Stimulated activated CD4-positive, alpha-beta T cell treated with anti-CD3 and anti-CD28 coated beads, TNF-alpha, amount 100 ng/mL, for 48 hours (primary cell): ENCODE results near the gene TSHZ3.

Source experiments
- DNase-seq, 3 donors: peaks; one replicate each; pipeline ENCODE4 v3.0.0-alpha.2; 2020; ENCODE audit warnings: low read depth in 3 of 3

The TSHZ3 gene

DNA sequence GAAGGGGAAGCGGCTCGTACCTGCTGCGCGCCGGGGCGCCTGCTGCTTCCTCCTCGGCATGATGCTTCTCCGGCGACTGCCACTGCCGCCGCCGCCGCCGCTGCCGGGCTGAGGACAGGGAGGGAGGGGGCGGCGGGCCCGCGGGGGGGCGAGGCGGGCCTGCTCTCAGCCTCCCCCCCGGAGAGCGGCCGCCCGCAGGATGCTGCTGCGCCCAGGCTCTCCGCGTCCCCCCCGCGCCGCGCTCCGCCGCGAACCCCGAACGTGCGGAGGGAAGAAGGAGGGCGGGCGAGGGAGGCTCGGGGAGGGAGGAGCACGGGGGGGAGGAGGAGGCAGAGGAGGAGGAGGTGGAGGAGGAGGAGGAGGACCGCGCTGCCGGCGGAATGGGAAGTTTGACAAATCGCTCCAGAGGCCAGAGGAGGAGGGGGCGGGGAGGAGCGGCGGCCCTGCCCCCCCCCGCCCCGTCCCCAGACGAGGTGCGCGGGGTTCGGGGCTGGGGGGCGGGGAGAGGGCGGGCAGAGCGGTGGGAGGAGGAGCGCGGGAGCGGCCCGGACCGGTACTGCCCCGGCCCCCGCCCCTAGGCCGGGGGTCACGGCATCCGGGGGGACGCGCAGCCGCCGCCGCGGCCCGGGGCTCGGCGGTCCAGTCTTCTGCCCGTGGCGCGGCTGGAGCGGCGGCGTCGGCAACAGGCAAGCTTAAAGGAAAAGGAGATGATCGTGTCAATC is at the start of gene TSHZ3:
TSS of gene TSHZ3 (minus strand) at position 277 of the 722 bp plus-strand sequence. CDS start at position 60, 217 bp downstream.
- no peak for DNase-seq

DNA sequence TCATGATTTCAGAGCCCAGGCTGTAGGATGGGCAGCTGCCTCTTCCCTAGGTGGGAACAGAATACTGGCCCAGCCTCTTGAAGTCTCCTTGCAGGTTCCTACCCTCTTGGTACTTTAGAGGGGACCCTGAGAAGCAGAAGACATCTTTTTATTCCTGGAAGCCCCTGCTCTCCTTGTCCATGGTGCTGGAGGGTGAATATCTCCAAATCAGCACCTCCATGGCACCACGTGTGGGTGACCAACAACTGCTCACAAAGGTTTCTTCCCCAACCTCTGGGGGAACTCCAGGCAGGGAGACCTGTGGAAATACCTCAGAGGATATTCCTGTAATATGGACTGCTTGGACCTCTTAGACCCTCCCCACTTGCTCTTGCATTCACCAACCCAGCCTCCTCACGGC is 48.1 kb upstream of the TSHZ3 start:
- DNase-seq, result no peak

- DNase-seq, result no peak
Measured at GRCh38 chr19:31392464-31392863, 43.2 kb upstream of the TSHZ3 start.

DNA sequence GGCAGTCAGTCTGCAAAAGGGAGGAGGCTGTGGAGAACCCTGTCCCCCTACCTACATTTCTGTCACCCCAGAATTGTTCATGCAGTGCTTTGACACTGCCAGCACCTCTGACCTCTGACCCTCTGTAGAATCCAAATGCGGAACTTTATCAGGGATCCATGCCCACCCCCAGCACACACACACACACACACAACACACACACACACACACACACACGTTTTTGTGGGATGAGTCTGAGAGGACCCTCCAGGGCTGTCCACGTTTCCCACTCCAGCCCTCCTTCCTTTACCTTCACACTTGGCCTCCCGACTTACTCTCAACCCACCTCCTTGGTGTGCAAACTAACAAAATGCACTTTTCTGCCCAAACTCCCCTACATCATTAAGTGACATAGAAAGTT is 42.3 kb upstream of the TSHZ3 start:
- no peak for DNase-seq

DNA sequence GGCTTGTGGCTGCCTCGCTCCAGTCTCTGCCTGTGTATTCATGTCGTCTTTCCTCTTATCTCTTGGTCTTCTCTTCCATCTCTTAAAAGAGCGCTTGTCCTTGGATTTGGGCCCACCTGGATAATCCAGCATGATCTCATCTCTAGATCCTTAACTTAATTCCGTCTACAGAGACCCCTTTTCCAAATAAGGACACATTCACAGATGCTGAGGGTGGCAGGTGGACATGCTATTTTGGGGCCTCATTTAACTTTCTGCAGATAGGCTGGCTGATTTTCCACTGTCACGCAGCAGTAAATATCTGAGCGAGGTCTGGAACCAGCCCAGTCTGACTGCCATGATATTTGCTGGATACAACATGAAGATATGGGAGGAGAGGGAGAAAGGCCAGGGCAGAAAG is 41.5 kb upstream of the TSHZ3 start:
- no peak for DNase-seq

DNA sequence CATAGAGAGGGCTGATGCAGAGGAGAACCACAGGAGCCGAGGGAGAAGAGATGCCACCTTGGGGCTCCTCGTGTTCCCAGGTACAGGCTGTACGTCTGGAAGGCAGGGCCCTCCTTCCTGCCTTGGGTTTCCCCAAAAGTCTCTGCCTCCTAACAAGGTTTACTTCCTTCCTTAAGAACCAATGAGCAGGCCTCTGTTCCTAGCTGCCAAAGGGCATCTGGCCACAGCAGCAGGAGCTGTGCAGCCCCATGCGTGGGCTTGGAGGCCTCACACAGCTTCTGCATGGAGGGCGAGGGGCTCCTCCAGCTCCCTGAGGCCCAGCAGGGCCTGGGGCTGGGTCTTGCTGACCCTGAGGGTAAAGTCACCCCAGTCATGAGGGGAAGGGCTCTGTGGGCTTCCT is 40.6 kb upstream of the TSHZ3 start:
- DNase-seq, result no peak

DNA sequence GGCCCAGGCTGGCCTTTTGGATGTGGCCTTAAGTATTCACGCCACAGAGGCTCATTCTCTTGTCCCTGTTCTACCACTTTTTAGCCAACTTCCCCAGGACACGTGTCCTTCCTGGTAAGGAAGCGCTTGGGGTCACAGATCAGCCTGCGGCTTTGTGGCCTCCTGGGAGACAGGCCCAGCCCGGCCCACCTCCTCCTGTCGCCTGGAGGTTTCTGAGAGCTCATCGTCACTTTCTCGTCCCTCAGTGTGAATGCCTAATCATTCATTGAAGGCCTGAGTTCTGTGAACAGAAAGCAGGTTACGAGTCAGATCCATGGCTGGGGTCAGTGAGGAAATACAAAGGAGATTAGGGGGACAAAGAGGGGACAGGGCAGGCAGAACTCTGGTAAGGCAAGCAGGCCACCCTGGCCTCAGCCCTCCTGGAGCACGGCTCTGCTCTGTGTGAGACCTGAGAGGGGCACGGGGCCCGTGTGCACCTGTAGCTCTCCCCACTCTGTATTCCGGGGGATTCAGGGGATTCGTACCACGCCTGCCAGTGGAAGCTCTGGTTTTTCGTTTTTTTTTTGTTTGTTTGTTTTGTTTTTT is 38.6 kb upstream of the TSHZ3 start:
- no peak for DNase-seq

DNA sequence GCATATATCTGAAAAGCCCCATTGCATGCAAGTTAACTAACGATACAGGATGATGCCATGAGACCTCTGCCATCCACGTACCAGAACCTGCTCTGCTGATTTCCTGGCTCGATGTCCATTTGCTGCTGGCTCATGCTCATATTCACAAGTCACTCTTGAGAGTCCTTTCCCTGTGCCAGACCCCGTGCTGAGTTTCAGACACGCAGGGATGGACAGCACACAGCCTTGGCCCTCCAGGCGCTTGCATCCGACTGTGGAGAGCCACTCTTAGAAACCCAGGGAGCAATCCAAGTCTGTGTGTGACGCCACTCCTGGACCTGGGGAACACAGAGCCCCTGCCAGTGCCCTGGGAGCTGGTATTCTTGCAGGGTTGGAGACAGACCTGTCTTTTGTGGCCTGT is 37.6 kb upstream of the TSHZ3 start:
- DNase-seq, result no peak

DNA sequence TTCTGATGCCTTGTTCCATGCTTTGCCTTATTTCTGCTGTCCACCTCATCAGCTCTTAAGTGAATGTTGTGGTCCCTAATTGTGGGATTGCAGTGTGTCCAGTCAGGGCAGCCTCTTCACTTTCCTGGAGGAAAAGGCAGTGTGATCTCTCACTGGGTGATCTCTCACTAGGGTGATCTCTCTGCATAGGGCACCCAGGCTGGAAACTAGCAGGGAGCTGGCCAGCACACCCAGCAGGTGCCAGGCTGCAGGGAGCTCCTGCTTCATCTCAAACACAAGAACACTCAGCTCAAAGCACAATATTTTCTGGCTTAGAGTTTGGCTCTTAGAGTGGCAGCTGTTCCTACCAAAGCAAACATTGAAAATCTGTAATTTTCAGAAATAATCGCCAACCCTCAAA is 36.5 kb upstream of the TSHZ3 start:
- no peak for DNase-seq

GRCh38 chr19:31383553-31383952 is 34.3 kb upstream of the TSHZ3 start:
- no peak for DNase-seq

DNA sequence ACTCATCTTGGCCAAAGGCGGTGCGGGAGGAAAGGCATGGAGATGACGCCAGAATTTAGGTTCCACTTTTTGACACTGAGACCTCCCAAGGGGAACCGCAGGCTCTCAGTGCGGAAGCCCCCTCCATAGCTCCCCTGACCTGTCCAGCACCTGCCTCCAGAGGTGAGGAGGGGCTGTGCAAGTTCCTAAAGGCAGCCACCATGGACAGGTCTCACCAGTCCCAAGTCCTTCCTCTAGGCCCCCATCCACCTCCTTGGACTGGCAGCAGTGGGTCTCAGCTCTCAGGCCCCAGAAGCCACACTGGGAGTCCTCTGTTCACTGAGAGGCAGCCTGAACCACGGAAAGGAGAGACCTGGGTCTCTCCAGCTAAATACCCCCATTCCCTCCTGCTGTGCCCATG is 31.6 kb upstream of the TSHZ3 start:
- no peak for DNase-seq

- DNase-seq, result no peak
Measured at GRCh38 chr19:31378404-31378803, 29.2 kb upstream of the TSHZ3 start.

DNA sequence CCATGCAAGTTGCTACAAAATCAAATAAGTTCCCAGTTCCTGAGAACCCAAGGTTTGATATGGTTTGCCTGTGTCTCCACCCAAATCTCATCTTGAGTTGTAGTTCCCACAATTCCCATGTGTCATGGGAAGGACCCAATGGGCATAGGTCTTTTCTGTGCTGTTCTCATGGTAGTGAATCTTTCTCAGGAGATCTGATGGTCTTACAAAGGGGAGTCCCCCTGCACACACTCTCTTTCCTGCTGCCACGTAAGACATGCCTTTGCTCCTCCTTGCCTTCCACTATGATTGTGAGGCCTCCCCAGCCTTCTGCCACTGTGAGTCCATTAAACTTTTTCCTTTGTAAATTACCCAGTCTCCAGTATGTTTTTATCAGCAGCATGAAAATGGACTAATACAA is 28.5 kb upstream of the TSHZ3 start:
- DNase-seq, result no peak

DNA sequence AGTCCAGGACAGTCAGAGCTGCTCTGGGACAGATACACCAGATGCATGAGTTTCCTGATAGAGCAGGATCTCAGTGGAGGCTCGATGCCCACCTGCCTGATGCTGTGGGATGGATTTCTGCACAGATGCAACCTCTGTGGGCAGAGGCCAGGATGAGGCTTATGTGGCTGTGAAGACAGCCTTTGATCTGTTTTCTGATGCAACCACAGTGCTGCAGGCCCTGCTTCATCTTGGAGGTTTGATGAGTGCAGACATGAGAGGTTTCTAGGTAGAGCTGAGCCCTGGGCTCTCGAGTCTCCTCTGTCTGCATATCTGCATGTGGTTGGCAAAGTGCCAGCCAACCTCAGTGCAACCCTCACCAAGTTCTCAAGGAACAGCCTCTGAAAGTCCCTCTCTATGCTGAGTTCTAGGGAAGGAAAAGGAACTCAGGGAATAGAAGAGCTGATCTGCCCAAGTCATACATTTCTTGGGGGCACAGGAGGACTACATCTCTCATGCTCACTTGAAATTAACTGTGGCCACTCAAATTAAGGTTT is 23.1 kb upstream of the TSHZ3 start:
- no peak for DNase-seq

- DNase-seq, result no peak
Measured at GRCh38 chr19:31370216-31370615, 21.0 kb upstream of the TSHZ3 start.

GRCh38 chr19:31364963-31365362 is 15.7 kb upstream of the TSHZ3 start:
- DNase-seq, result no peak

- no peak for DNase-seq
Measured at GRCh38 chr19:31361728-31362127, 12.5 kb upstream of the TSHZ3 start.

DNA sequence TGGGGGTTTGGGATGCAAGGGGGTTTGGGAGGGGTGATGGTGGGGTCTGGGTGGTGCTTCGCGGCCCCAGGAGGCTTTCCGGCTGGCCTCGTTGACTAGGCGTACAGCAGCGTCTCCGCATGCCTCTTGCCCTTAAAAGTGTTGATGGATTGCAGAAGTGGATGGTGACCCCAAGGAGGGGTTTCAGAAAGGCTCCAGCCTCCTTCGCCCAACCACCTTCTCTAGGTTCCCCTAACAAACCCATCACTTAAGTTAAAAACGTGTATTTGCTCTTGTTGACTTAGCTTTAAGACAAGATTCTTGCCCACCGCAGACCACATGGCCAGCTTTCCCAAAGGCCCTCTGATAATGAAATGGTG is 8.1 kb upstream of the TSHZ3 start:
- DNase-seq, result no peak

DNA sequence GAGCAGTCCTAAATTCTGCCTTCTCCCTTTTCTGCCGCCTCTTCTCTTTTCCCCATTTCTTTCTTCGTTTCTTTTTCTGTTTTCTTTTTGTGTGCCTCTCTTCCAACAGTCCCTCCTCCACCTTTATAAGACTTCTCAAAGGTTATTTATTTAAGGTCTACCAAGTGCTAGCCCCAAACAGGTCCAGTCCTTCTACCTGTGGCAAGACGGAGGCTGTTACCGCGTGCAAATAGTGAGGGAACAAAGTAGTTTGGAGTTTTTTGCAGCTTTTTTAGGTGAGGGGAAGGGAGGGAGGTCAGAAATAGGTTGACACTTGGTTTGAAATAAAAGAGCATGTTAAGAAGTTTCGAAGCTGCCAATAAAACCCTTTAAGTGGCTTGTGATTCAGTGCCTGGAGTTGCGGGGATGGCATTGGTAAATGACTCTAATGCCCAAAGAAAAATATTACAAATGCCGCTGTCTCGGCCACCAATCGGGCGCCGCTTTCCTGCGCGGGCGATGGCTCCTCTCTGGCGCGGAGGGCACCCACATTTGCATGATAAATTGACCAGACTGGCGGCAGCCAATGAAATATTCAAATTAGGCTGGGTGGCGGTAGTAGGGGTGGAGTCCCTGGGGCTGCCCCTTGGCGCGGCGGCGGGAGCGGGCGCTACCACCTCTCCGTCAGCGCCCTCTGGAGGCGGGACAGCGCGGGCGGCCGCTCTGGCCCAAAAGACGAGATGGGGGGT is 7.5 kb upstream of the TSHZ3 start:
- peak; percentile 24 to 66 (median 45) for DNase-seq

DNA sequence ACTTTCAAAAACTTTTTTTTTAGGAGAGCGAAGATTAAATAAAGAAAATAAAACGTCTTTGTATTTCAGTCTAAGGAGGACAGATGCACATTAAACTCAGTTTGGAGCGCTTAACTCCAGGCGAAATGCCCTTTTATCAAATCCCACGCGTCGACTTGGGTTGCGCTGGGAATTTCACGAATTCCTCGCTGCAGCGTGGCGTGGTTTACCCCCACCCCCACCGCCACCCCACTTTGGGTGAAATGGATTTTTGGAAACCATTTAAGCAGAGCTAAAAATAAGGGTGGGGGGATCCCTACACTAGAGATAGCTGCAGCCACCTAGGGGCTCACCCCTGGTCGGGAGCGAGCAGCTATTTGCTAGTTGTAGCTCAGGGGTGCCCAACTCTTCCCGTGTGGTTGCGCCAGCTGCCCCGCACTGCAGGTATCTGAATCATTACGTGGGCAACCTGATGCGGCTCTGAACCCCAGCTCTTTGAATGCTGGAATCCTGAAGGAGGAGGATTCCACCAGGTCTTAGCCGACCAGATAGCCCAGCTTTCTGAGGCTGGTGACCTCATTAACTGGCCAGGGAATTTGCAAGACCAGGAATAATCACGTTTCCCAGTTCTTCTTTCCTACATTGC is 6.5 kb upstream of the TSHZ3 start:
- DNase-seq, result no peak

GRCh38 chr19:31354799-31355664 is 5.8 kb upstream of the TSHZ3 start:
- DNase-seq, result no peak

DNA sequence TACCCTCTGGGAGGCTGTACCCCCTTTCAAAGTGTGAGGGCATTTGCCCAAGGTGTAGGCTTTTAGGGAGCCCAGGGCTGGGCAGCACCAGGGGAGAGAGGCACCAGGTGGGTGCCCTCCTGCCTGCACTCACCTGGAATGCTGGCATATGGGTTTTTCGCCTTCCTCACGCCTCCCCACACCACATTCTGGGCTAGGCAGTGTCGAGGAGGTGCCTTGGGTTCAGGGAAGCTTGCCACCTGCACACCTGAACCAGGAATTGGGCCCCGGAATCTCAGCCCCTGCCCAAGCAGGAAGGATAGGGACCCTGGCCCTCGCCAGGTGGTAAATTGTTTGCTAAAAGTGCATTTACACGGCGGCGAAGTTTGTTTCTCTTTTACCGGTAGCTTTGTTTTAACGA is 5.1 kb upstream of the TSHZ3 start:
- no peak for DNase-seq
